SK-N-MC (cell line): ENCODE results near the gene ARID5B.

Source experiments
- EZH2 ChIP-seq: fragments of 200-600 bp; sonication (generic); IDR thresholded peaks from one replicate; pipeline ENCODE4 v1.6.1; 2017; ENCODE audit warnings: antibody characterized with exemption
- POLR2AphosphoS5 ChIP-seq: IDR thresholded peaks from 2 replicates; pipeline ENCODE4 v1.6.1; 2012; ENCODE audit warnings: mild to moderate bottlenecking, low read depth, low read length, borderline replicate concordance

DNA sequence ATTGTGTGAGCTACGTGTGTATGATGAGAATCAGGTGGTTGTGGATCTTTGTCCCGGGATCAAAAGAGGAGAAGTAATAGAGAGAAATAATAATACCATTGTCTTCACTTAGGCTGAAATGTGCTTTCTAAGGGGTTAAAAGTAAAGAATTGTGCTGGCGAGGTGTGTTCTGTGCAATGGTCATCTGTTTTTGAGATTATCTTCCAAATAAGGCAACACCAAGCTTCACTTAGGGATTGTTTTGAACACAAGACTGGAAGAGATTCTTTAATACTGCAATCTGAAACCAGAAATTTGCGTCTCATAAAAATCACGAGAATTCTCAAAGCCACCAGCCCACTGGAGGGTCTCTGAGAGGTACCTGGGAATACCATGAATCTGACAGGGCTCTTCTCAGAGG lies 84.2 kb downstream of the ARID5B start:
- no peak for TF ChIP-seq POLR2AphosphoS5
- TF ChIP-seq EZH2 = no peak
